Measurements from ENCODE around the gene HACD4.

Gene HACD4

DNA sequence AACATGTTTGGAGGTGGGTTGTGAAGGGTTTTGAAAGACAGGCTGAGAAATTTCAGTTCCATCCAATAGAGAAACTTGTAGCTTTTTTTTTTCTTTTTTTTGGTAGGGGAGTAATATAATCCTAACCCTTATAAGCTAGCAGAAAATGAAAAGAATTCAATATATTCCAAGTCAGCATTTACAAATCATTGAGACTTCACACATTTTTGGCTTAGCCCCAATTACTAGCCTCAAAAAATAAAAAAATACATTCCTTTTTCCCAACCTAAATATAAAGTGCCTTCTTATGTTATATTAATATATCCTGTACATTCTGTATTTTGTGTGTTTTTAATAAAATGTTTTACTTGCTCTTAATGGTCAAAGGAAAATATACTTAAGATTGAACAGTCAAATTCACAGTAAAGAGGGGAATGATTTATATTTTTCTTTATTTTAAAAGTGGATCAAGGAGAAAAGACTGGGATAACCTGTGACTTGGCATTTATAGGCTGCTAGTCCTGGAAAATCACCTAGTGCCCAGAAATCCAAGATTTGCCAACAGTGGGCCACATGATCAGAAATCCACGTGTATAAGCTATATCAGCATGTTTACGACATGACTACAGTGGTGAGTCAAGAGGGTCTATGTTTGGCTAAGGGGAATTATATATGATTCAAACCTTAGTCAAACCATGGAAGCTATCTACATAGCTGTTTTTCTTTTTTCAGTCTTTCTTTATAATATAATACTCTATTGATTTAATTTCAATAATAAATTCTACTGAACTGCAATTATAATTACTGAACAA lies 14.5 kb downstream of the HACD4 start:
- H3K27me3 ChIP-seq (ENCODE audit: control insufficient read depth in 1 of 2, insufficient read depth in 2 of 2, low read length in 2 of 2): no peaks in the 10 kb centered on the region
- no peak overlapping the region for H3K4me3 ChIP-seq (ENCODE audit: low read length in 2 of 2)
- H3K4me1 ChIP-seq (ENCODE audit: control insufficient read depth, insufficient read depth, low read length): peaks cover 3% of the 10 kb centered on the region
- H3K9me3 ChIP-seq (ENCODE audit: control insufficient read depth in 2 of 2, low read length in 2 of 2): no peaks in the 10 kb centered on the region
- no peak overlapping the region for H3K27ac ChIP-seq (ENCODE audit: low read length)
- no peak overlapping the region for H3K9ac ChIP-seq (ENCODE audit: low read length in 2 of 2)
- peaks cover 0 to 2% of the 10 kb centered on the region in 2 donors for H3K36me3 ChIP-seq (ENCODE audit: control insufficient read depth in 2 of 2, insufficient read depth in 2 of 2, low read length in 2 of 2)

DNA sequence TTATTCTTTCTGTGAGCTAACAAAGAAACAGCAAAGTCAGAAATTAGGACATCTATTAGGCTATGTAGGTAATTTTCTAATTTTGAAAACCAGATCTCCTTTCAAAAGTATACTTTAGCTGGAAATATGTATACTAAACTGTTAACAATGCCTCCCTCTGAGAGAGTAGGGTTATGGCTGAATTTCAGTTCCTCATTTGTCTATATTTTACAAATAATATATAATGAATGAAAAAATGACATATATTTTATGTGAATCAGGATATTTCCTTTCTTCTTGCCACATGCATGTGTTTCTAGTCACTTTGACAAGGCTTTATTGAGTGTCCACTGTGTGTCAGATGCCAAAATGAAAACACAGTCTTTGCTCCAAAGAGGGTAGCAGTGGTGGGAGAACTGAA lies 15.4 kb downstream of the HACD4 start:
- H3K36me3 ChIP-seq (ENCODE audit: control insufficient read depth in 2 of 2, insufficient read depth in 2 of 2, low read length in 2 of 2): peaks cover 0 to 2% of the 10 kb centered on the region in 2 donors
- no peak overlapping the region for H3K9ac ChIP-seq (ENCODE audit: low read length in 2 of 2)
- no peaks in the 10 kb centered on the region for H3K27me3 ChIP-seq (ENCODE audit: control insufficient read depth in 1 of 2, insufficient read depth in 2 of 2, low read length in 2 of 2)
- H3K9me3 ChIP-seq (ENCODE audit: control insufficient read depth in 2 of 2, low read length in 2 of 2): no peaks in the 10 kb centered on the region
- H3K4me1 ChIP-seq (ENCODE audit: control insufficient read depth, insufficient read depth, low read length): peaks cover 3% of the 10 kb centered on the region
- H3K27ac ChIP-seq (ENCODE audit: low read length): no peak overlapping the region
- H3K4me3 ChIP-seq (ENCODE audit: low read length in 2 of 2): no peak overlapping the region

DNA sequence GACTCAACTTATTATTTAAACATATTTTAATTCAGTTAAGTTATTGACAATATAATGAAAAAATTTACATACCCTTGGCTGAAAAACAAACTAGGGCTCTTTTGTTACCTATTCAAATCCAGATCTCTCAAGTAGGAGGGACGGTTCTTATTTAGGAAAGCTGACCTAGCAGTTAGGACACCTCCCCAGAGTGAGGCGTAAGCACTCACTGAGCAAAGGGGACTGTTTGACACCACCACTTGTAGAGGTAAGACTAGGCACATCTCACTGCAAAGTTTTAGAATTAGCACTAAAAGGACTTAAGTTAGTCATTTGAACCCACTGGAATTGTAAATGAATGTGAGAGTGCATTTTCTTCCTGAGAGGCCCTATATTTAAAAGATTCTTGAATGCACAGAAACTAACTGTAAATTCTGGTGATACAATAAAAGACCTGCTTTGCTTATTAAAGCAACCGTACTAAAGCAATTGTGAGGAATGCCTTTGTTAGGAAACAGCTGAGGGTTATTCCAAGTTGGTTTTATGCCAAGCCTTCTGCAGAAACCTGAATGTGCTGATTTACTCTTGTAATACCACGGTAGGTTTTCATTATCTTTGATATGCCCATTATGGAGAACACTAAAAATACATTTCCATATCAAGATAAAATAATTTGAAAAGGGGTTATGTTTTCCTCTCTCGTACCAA lies 16.2 kb downstream of the HACD4 start:
- no peak overlapping the region for H3K4me3 ChIP-seq (ENCODE audit: low read length in 2 of 2)
- H3K9ac ChIP-seq (ENCODE audit: low read length in 2 of 2): no peak overlapping the region
- peaks cover 0 to 2% of the 10 kb centered on the region in 2 donors for H3K36me3 ChIP-seq (ENCODE audit: control insufficient read depth in 2 of 2, insufficient read depth in 2 of 2, low read length in 2 of 2)
- peaks cover 3% of the 10 kb centered on the region for H3K4me1 ChIP-seq (ENCODE audit: control insufficient read depth, insufficient read depth, low read length)
- H3K9me3 ChIP-seq (ENCODE audit: control insufficient read depth in 2 of 2, low read length in 2 of 2): no peaks in the 10 kb centered on the region
- H3K27ac ChIP-seq (ENCODE audit: low read length): no peak overlapping the region
- H3K27me3 ChIP-seq (ENCODE audit: control insufficient read depth in 1 of 2, insufficient read depth in 2 of 2, low read length in 2 of 2): no peaks in the 10 kb centered on the region

DNA sequence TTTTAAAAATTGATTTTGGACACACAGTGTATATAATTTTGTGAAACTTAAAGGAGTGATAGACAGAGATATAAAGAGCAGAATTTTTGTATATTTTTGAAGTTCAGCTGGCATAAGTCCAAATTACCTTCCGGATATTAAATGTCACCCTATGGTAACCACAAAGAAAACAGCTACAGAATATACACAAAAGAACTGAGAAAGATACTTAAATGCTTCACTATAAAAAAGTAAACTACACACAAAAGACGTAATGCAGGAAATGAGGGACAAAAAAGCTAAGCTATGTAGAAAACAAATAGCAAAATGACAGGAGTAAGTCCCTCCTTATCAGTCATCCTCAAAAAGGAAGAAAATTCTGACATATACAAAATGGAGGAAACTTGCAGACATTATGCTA lies 29.4 kb downstream of the HACD4 start:
- H3K27ac ChIP-seq (ENCODE audit: low read length): no peak overlapping the region
- H3K27me3 ChIP-seq (ENCODE audit: control insufficient read depth in 1 of 2, insufficient read depth in 2 of 2, low read length in 2 of 2): no peaks in the 10 kb centered on the region
- peaks cover 3 to 21% of the 10 kb centered on the region in 2 donors for H3K36me3 ChIP-seq (ENCODE audit: control insufficient read depth in 2 of 2, insufficient read depth in 2 of 2, low read length in 2 of 2)
- H3K9ac ChIP-seq (ENCODE audit: low read length in 2 of 2): no peak overlapping the region
- peaks cover 0 to 11% of the 10 kb centered on the region in 2 donors for H3K9me3 ChIP-seq (ENCODE audit: control insufficient read depth in 2 of 2, low read length in 2 of 2)
- no peak overlapping the region for H3K4me3 ChIP-seq (ENCODE audit: low read length in 2 of 2)
- no peaks in the 10 kb centered on the region for H3K4me1 ChIP-seq (ENCODE audit: control insufficient read depth, insufficient read depth, low read length)

DNA sequence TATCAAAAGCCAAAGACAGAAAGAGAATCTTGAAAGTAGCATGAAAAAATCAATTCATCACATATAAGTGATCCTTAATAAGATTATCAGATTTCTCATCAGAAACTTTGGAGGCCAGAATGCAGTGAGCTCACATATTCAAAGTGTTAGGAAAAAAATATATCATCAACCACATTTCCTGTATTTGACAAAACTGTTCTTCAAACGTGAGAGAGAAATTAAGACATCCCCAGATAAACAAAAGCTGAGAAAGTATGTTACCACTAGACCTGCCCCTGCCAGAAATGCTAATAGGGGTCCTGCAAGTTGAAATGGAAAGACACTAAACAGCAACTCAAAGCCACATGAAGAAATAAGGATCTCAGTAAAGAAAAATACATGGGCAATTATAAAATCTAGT lies 29.9 kb downstream of the HACD4 start:
- no peaks in the 10 kb centered on the region for H3K27me3 ChIP-seq (ENCODE audit: control insufficient read depth in 1 of 2, insufficient read depth in 2 of 2, low read length in 2 of 2)

DNA sequence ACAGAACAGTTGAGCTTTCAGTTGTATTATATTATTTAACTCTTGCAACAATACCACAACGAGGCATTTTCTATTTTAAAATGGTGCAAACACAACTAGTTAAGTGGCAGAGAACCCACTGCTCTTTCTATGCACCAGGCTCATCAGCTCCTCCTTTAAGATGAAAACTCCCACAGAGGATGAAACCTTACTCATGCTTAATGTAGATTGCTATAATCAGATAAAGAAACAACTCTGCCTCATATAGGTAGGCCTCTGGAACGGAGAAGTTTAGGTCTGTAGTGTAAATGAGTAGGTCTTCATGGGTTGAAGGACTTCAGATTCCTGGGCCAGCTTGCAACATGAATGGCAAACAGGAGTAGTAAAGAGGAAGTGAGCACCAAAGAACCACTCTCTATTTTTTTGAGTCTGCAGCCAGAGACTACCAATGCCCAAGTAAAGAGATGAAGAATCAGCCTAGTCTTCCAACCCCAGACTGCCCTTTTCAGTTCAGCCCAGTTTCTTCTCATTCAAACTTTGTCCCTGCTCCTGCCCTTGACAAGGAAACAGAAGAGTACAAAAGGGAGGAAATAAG lies 33.9 kb downstream of the HACD4 start:
- peaks cover 0 to 11% of the 10 kb centered on the region in 2 donors for H3K9me3 ChIP-seq (ENCODE audit: control insufficient read depth in 2 of 2, low read length in 2 of 2)
- H3K4me1 ChIP-seq (ENCODE audit: control insufficient read depth, insufficient read depth, low read length): no peaks in the 10 kb centered on the region
- no peak overlapping the region for H3K27ac ChIP-seq (ENCODE audit: low read length)
- H3K36me3 ChIP-seq (ENCODE audit: control insufficient read depth in 2 of 2, insufficient read depth in 2 of 2, low read length in 2 of 2): no peaks in the 10 kb centered on the region
- H3K4me3 ChIP-seq (ENCODE audit: low read length in 2 of 2): no peak overlapping the region
- H3K9ac ChIP-seq (ENCODE audit: low read length in 2 of 2): no peak overlapping the region
- no peaks in the 10 kb centered on the region for H3K27me3 ChIP-seq (ENCODE audit: control insufficient read depth in 1 of 2, insufficient read depth in 2 of 2, low read length in 2 of 2)

More for the DNA sequence above, 29.9 kb downstream of the HACD4 start:
- Histone ChIP-seq H3K27ac (ENCODE audit: low read length) (no peak overlapping the region), H3K9me3 (ENCODE audit: control insufficient read depth in 2 of 2, low read length in 2 of 2) (peaks cover 0 to 11% of the 10 kb centered on the region in 2 donors), H3K4me1 (ENCODE audit: control insufficient read depth, insufficient read depth, low read length) (no peaks in the 10 kb centered on the region), H3K4me3 (ENCODE audit: low read length in 2 of 2) (no peak overlapping the region), H3K9ac (ENCODE audit: low read length in 2 of 2) (no peak overlapping the region), H3K36me3 (ENCODE audit: control insufficient read depth in 2 of 2, insufficient read depth in 2 of 2, low read length in 2 of 2) (peaks cover 3 to 16% of the 10 kb centered on the region in 2 donors)

DNA sequence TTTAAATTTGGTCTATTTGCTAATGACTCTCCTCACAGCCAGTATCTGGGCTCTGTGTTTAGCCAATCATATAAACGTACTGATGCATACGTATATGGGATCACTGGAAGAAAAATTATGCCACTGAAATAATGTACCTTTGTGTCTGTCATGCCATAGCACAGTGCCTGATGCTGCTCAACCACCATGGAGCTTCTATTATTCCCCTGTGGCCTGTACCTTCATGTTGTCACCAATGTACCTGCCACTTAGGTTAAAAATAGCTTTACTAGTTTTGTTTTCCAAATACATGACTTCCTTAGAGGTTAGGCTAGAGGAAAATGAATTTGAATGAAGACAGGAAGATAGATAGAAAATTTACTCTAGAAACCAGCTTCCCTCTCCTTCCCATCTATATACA lies 34.6 kb downstream of the HACD4 start:
- Histone ChIP-seq H3K36me3 (ENCODE audit: control insufficient read depth in 2 of 2, insufficient read depth in 2 of 2, low read length in 2 of 2) (no peaks in the 10 kb centered on the region), H3K27ac (ENCODE audit: low read length) (no peak overlapping the region), H3K9me3 (ENCODE audit: control insufficient read depth in 2 of 2, low read length in 2 of 2) (peaks cover 0 to 11% of the 10 kb centered on the region in 2 donors), H3K4me3 (ENCODE audit: low read length in 2 of 2) (no peak overlapping the region), H3K4me1 (ENCODE audit: control insufficient read depth, insufficient read depth, low read length) (no peaks in the 10 kb centered on the region), H3K9ac (ENCODE audit: low read length in 2 of 2) (no peak overlapping the region), H3K27me3 (ENCODE audit: control insufficient read depth in 1 of 2, insufficient read depth in 2 of 2, low read length in 2 of 2) (no peaks in the 10 kb centered on the region)

DNA sequence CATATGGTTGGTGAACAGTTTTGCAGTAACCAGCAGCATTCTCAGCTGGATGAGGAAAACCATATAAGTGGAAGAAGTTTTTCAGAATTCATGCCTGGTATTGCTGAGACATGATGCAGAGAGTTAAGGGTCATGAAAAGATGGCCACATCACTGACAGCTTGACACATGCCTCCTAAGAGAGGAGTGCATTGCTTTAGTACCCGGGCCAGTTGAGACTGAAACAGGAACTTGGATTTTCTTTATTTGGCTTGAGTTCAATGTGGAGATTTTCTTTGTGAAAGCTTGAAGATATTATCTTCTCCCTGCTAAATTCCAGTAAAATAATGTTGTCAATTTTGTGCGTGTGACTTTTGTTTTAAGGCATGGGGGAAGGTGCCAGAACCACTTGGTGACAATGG lies 35.8 kb downstream of the HACD4 start:
- Histone ChIP-seq H3K36me3 (ENCODE audit: control insufficient read depth in 2 of 2, insufficient read depth in 2 of 2, low read length in 2 of 2) (peaks cover 0 to 2% of the 10 kb centered on the region in 2 donors), H3K9ac (ENCODE audit: low read length in 2 of 2) (no peak overlapping the region), H3K9me3 (ENCODE audit: control insufficient read depth in 2 of 2, low read length in 2 of 2) (peaks cover 0 to 2% of the 10 kb centered on the region in 2 donors), H3K27me3 (ENCODE audit: control insufficient read depth in 1 of 2, insufficient read depth in 2 of 2, low read length in 2 of 2) (no peaks in the 10 kb centered on the region), H3K4me1 (ENCODE audit: control insufficient read depth, insufficient read depth, low read length) (no peaks in the 10 kb centered on the region), H3K4me3 (ENCODE audit: low read length in 2 of 2) (no peak overlapping the region), H3K27ac (ENCODE audit: low read length) (no peak overlapping the region)

DNA sequence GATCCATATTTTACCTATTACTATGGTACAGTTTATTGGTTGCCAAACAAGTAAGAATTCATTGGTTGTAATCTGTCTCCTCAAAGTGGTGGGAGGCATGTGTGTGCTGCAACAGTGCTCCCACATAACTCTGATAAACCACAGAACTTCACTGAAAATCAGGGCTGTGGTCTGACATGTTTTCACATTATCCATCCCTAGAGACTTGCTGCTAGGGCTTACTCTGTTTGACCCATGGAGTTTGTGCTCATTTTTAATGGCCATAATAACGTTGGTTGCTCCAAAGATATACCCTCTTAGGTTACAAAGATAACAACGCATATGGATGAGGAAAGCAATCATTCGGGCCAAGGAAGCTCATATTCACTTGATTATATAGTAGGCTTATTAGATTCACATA lies 37.0 kb downstream of the HACD4 start:
- Histone ChIP-seq H3K27ac (ENCODE audit: low read length) (no peak overlapping the region), H3K4me3 (ENCODE audit: low read length in 2 of 2) (no peak overlapping the region), H3K9ac (ENCODE audit: low read length in 2 of 2) (no peak overlapping the region), H3K36me3 (ENCODE audit: control insufficient read depth in 2 of 2, insufficient read depth in 2 of 2, low read length in 2 of 2) (peaks cover 5 to 9% of the 10 kb centered on the region in 2 donors), H3K27me3 (ENCODE audit: control insufficient read depth in 1 of 2, insufficient read depth in 2 of 2, low read length in 2 of 2) (no peaks in the 10 kb centered on the region), H3K9me3 (ENCODE audit: control insufficient read depth in 2 of 2, low read length in 2 of 2) (no peaks in the 10 kb centered on the region), H3K4me1 (ENCODE audit: control insufficient read depth, insufficient read depth, low read length) (peaks cover 3% of the 10 kb centered on the region)

DNA sequence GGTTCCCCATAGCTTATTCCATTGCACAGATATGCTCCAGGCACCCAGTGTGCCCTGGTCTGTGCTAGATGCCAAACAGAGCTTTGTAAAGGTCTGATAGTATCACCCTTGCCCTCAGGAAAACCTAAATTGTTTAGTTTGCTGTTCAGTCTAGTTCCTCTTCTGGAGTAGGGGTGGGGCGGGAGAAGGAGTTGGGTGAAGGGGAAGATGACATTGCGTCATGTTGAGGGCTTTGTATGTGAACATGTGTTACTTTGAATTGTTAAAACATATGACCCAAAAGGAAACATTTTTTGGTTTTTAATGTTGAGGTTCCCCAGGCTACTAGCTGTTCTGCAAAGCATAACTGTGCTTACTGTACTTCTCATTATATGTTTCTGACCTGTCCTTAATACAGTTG lies 40.6 kb downstream of the HACD4 start:
- no peaks in the 10 kb centered on the region for H3K9me3 ChIP-seq (ENCODE audit: control insufficient read depth in 2 of 2, low read length in 2 of 2)
- H3K36me3 ChIP-seq (ENCODE audit: control insufficient read depth in 2 of 2, insufficient read depth in 2 of 2, low read length in 2 of 2): peaks cover 5 to 9% of the 10 kb centered on the region in 2 donors
- no peak overlapping the region for H3K4me3 ChIP-seq (ENCODE audit: low read length in 2 of 2)
- H3K4me1 ChIP-seq (ENCODE audit: control insufficient read depth, insufficient read depth, low read length): peaks cover 3% of the 10 kb centered on the region
- H3K9ac ChIP-seq (ENCODE audit: low read length in 2 of 2): no peak overlapping the region
- H3K27me3 ChIP-seq (ENCODE audit: control insufficient read depth in 1 of 2, insufficient read depth in 2 of 2, low read length in 2 of 2): no peaks in the 10 kb centered on the region
- H3K27ac ChIP-seq (ENCODE audit: low read length): no peak overlapping the region

Measured in stomach smooth muscle (tissue), 2 donors.